HEK293 (cell line): ENCODE measurements around the gene PAIP1.

Experiments
- CTCF ChIA-PET: fragments of 350-600 bp; formaldehyde crosslinking; extraction: SDS; loops from one replicate; lab custom pipeline; 2021; ENCODE audit warnings: antibody characterized with exemption; lab: Yijun Ruan, JAX
- POLR2A ChIA-PET: fragments of 300-600 bp; formaldehyde crosslinking; extraction: SDS; loops from one replicate; lab custom pipeline; 2020; ENCODE audit warnings: antibody characterized with exemption, inconsistent platforms; lab: Yijun Ruan, JAX
- H3K27ac ChIP-seq: fragments of 200-500 bp; sonication (Bioruptor generic); 2 replicates; pipeline ENCODE4 v1.5.1; 2014; ENCODE audit warnings: low read depth, low read length, control low read depth, inconsistent platforms; ENCODE audit errors: extremely low read depth
- H3K36me3 ChIP-seq, 2 experiments: fragments of 200-500 bp in 1 of 2; sonication (Bioruptor generic) in 1 of 2; 1 replicate in 1 of 2; 2 replicates in 1 of 2; pipeline ENCODE4 v1.5.1; 2014 to 2017; ENCODE audit warnings: inconsistent platforms in 2 of 2, low read length in 2 of 2; ENCODE audit not compliant: control insufficient read depth in 2 of 2, insufficient read depth in 1 of 2
- H3K4me1 ChIP-seq: fragments of 200-500 bp; sonication (Bioruptor generic); 2 replicates; pipeline ENCODE4 v1.5.1; 2014; ENCODE audit warnings: mild to moderate bottlenecking, low read length, inconsistent platforms; ENCODE audit not compliant: control insufficient read depth, insufficient read depth
- H3K4me3 ChIP-seq: 2 replicates; pipeline ENCODE4 v1.5.1; 2011; ENCODE audit warnings: low read depth, mild to moderate bottlenecking, control low read depth, low read length, moderate library complexity
- H3K9me3 ChIP-seq: fragments of 200-500 bp; sonication (Bioruptor generic); 2 replicates; pipeline ENCODE4 v1.5.1; 2014; ENCODE audit warnings: low read depth, low read length, inconsistent platforms; ENCODE audit not compliant: control insufficient read depth, insufficient read depth
- BCL11A ChIP-seq: fragments of 450-650 bp; formaldehyde crosslinking; IDR thresholded peaks from 2 replicates; pipeline ENCODE4 v1.5.1; 2016; ENCODE audit warnings: low read depth, missing biosample characterization, missing genetic modification characterization
- MEIS1 ChIP-seq: sonication (generic); formaldehyde crosslinking; IDR thresholded peaks from 2 replicates; pipeline ENCODE4 v1.8.1; 2022; ENCODE audit warnings: missing genetic modification reagents, mild to moderate bottlenecking, borderline replicate concordance
- ZFP69B ChIP-seq: fragments of 450-650 bp; formaldehyde crosslinking; IDR thresholded peaks from 2 replicates; pipeline ENCODE4 v1.5.1; 2016; ENCODE audit warnings: missing biosample characterization, missing genetic modification characterization
- ZNF112 ChIP-seq: fragments of 450-650 bp; formaldehyde crosslinking; IDR thresholded peaks from 2 replicates; pipeline ENCODE4 v1.5.0; 2017; ENCODE audit warnings: missing biosample characterization, missing genetic modification characterization
- ZNF138 ChIP-seq: fragments of 450-650 bp; formaldehyde crosslinking; IDR thresholded peaks from 2 replicates; pipeline ENCODE4 v1.5.1; 2016; ENCODE audit warnings: missing biosample characterization, missing genetic modification characterization, borderline replicate concordance
- ZNF175 ChIP-seq: fragments of 450-650 bp; formaldehyde crosslinking; IDR thresholded peaks from 2 replicates; pipeline ENCODE4 v1.5.1; 2016; ENCODE audit warnings: missing biosample characterization, missing genetic modification characterization
- ZNF292 ChIP-seq: fragments of 450-650 bp; formaldehyde crosslinking; IDR thresholded peaks from 2 replicates; pipeline ENCODE4 v1.5.1; 2016; ENCODE audit warnings: low read depth, missing biosample characterization, missing genetic modification characterization, borderline replicate concordance
- ZNF391 ChIP-seq: fragments of 450-650 bp; formaldehyde crosslinking; IDR thresholded peaks from 2 replicates; pipeline ENCODE4 v1.5.1; 2016; ENCODE audit warnings: low read depth, missing biosample characterization, missing genetic modification characterization, borderline replicate concordance
- ZNF394 ChIP-seq: fragments of 450-650 bp; formaldehyde crosslinking; IDR thresholded peaks from 2 replicates; pipeline ENCODE4 v1.5.1; 2016; ENCODE audit warnings: missing biosample characterization, missing genetic modification characterization, mild to moderate bottlenecking, moderate library complexity, borderline replicate concordance
- ZNF521 ChIP-seq: fragments of 450-650 bp; formaldehyde crosslinking; IDR thresholded peaks from 2 replicates; pipeline ENCODE4 v1.5.1; 2017; ENCODE audit warnings: missing biosample characterization, mild to moderate bottlenecking, missing genetic modification characterization
- ZNF768 ChIP-seq: fragments of 450-650 bp; formaldehyde crosslinking; IDR thresholded peaks from 2 replicates; pipeline ENCODE4 v1.5.1; 2018; ENCODE audit warnings: missing biosample characterization, mild to moderate bottlenecking, missing genetic modification characterization
- ZNF830 ChIP-seq: fragments of 450-650 bp; IDR thresholded peaks from 2 replicates; pipeline ENCODE4 v1.5.0; 2018; ENCODE audit warnings: missing biosample characterization, missing genetic modification characterization, low read depth, mild to moderate bottlenecking, moderate library complexity
- TF ChIP-seq, protein P1 (sequence below): fragments of 450-650 bp; formaldehyde crosslinking; IDR thresholded peaks from 2 replicates; pipeline ENCODE4 v1.5.1; 2016; ENCODE audit warnings: missing biosample characterization, missing genetic modification characterization, borderline replicate concordance
- TF ChIP-seq, protein P2 (sequence below): fragments of 450-650 bp; formaldehyde crosslinking; IDR thresholded peaks from 2 replicates; pipeline ENCODE4 v1.5.1; 2016; ENCODE audit warnings: missing biosample characterization, missing genetic modification characterization
- TF ChIP-seq, protein P3 (sequence below): fragments of 450-650 bp; formaldehyde crosslinking; IDR thresholded peaks from 2 replicates; pipeline ENCODE4 v1.5.0; 2017; ENCODE audit warnings: missing biosample characterization, missing genetic modification characterization, borderline replicate concordance
- TF ChIP-seq, protein P4 (sequence below): fragments of 450-650 bp; formaldehyde crosslinking; optimal IDR thresholded peaks from 2 replicates; pipeline ENCODE3; 2016; ENCODE audit warnings: missing biosample characterization, mild to moderate bottlenecking, missing genetic modification characterization
- TF ChIP-seq, protein P5 (sequence below): IDR thresholded peaks from 2 replicates; pipeline ENCODE4 v1.6.1; 2011; ENCODE audit warnings: mild to moderate bottlenecking, low read depth, low read length, borderline replicate concordance
- TF ChIP-seq, protein P6 (sequence below): fragments of 450-650 bp; formaldehyde crosslinking; IDR thresholded peaks from 2 replicates; pipeline ENCODE4 v1.5.1; 2016; ENCODE audit warnings: missing biosample characterization, missing genetic modification characterization

Gene PAIP1

DNA sequence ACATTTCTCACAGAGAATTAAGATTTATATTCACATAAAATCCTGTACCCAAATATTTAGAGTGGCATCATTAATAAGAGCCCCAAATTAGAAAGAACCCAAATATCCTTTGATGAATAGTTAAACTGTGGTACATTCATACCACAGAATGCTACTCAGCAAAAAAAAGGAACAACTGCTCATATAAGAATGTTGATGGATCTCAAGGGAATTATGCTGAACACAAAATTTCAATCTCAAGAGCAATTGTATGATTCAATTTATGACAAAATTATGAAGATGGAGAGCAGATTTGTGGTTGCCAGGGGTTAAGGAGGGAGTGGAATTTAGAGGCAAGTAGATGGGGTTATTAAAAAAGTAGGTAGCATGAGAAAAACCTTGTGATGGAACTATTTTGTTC is 4.5 kb upstream of the PAIP1 start:
- Histone ChIP-seq H3K36me3 (no peaks in the 10 kb centered on the region), H3K4me3 (no peak overlapping the region), H3K9me3 (no peaks in the 10 kb centered on the region), H3K27ac (no peak overlapping the region), H3K4me1 (0 out of 2 replicates have a peak, but pooled peaks cover 6% of the 10 kb centered on the region)
- CTCF ChIA-PET = interaction anchor here (0.5 kb wide), 1 partner anchor 23 kb away, joined by 3 read pairs; no protein-coding TSS in a partner anchor
- TF ChIP-seq, protein P1, sequence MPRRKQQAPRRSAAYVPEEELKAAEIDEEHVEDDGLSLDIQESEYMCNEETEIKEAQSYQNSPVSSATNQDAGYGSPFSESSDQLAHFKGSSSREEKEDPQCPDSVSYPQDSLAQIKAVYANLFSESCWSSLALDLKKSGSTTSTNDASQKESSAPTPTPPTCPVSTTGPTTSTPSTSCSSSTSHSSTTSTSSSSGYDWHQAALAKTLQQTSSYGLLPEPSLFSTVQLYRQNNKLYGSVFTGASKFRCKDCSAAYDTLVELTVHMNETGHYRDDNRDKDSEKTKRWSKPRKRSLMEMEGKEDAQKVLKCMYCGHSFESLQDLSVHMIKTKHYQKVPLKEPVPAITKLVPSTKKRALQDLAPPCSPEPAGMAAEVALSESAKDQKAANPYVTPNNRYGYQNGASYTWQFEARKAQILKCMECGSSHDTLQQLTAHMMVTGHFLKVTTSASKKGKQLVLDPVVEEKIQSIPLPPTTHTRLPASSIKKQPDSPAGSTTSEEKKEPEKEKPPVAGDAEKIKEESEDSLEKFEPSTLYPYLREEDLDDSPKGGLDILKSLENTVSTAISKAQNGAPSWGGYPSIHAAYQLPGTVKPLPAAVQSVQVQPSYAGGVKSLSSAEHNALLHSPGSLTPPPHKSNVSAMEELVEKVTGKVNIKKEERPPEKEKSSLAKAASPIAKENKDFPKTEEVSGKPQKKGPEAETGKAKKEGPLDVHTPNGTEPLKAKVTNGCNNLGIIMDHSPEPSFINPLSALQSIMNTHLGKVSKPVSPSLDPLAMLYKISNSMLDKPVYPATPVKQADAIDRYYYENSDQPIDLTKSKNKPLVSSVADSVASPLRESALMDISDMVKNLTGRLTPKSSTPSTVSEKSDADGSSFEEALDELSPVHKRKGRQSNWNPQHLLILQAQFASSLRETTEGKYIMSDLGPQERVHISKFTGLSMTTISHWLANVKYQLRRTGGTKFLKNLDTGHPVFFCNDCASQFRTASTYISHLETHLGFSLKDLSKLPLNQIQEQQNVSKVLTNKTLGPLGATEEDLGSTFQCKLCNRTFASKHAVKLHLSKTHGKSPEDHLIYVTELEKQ (tag by site-specific recombination) = no peak
- no peak for TF ChIP-seq ZNF768 (tag by site-specific recombination)
- POLR2A ChIA-PET = interaction anchor here (1.1 kb wide), 1 partner anchor 11 kb away, joined by 4 read pairs; no protein-coding TSS in a partner anchor

DNA sequence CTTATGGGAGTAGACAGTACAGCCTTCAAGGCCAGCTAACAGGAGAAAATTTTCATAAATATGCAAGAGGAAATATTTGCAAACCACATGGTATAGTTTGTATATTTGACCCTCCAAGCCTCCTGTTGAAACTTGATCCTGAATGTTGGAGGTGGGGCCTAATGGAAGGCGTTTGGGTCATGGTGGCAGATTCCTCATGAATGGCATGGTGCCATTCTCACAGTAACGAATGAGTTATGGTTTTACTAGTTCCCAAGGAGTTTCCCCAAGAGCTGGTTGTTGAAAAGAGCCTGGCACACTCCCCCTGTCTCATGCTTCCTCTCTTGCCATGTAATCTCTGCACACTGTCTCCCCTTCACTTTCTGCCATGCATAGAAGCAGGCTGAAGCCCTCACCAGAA is 3.3 kb upstream of the PAIP1 start:
- ChIA-PET POLR2A (interaction anchor here (1.0 kb wide), 1 partner anchor 20 kb away, joined by 8 read pairs; no protein-coding TSS in a partner anchor), CTCF (interaction anchor here (0.6 to 0.9 kb wide), 2 partner anchors 17 to 18 kb away, joined by 3 read pairs; no protein-coding TSS in a partner anchor)
- Histone ChIP-seq H3K4me3 (no peak overlapping the region), H3K36me3 (peaks cover 2 to 3% of the 10 kb centered on the region in 2 experiments; a peak in 2 of 3 replicates), H3K27ac (no peak overlapping the region; the same call in 1 of the 2 replicates), H3K9me3 (no peaks in the 10 kb centered on the region), H3K4me1 (peaks cover 9% of the 10 kb centered on the region; the same call in 1 of the 2 replicates)
- TF ChIP-seq ZNF394 (tag by site-specific recombination) = no peak
- TF ChIP-seq, protein P2, sequence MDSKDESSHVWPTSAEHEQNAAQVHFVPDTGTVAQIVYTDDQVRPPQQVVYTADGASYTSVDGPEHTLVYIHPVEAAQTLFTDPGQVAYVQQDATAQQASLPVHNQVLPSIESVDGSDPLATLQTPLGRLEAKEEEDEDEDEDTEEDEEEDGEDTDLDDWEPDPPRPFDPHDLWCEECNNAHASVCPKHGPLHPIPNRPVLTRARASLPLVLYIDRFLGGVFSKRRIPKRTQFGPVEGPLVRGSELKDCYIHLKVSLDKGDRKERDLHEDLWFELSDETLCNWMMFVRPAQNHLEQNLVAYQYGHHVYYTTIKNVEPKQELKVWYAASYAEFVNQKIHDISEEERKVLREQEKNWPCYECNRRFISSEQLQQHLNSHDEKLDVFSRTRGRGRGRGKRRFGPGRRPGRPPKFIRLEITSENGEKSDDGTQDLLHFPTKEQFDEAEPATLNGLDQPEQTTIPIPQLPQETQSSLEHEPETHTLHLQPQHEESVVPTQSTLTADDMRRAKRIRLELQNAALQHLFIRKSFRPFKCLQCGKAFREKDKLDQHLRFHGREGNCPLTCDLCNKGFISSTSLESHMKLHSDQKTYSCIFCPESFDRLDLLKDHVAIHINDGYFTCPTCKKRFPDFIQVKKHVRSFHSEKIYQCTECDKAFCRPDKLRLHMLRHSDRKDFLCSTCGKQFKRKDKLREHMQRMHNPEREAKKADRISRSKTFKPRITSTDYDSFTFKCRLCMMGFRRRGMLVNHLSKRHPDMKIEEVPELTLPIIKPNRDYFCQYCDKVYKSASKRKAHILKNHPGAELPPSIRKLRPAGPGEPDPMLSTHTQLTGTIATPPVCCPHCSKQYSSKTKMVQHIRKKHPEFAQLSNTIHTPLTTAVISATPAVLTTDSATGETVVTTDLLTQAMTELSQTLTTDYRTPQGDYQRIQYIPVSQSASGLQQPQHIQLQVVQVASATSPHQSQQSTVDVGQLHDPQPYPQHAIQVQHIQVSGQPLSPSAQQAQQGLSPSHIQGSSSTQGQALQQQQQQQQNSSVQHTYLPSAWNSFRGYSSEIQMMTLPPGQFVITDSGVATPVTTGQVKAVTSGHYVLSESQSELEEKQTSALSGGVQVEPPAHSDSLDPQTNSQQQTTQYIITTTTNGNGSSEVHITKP = 0 out of 2 replicates have a peak, but pooled peaks have one; percentile 23
- TF ChIP-seq, protein P3, sequence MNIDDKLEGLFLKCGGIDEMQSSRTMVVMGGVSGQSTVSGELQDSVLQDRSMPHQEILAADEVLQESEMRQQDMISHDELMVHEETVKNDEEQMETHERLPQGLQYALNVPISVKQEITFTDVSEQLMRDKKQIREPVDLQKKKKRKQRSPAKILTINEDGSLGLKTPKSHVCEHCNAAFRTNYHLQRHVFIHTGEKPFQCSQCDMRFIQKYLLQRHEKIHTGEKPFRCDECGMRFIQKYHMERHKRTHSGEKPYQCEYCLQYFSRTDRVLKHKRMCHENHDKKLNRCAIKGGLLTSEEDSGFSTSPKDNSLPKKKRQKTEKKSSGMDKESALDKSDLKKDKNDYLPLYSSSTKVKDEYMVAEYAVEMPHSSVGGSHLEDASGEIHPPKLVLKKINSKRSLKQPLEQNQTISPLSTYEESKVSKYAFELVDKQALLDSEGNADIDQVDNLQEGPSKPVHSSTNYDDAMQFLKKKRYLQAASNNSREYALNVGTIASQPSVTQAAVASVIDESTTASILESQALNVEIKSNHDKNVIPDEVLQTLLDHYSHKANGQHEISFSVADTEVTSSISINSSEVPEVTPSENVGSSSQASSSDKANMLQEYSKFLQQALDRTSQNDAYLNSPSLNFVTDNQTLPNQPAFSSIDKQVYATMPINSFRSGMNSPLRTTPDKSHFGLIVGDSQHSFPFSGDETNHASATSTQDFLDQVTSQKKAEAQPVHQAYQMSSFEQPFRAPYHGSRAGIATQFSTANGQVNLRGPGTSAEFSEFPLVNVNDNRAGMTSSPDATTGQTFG (tag by site-specific recombination) = no peak
- TF ChIP-seq, protein P4, sequence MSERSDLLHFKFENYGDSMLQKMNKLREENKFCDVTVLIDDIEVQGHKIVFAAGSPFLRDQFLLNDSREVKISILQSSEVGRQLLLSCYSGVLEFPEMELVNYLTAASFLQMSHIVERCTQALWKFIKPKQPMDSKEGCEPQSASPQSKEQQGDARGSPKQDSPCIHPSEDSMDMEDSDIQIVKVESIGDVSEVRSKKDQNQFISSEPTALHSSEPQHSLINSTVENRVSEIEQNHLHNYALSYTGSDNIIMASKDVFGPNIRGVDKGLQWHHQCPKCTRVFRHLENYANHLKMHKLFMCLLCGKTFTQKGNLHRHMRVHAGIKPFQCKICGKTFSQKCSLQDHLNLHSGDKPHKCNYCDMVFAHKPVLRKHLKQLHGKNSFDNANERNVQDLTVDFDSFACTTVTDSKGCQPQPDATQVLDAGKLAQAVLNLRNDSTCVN (tag by site-specific recombination) = no peak
- TF ChIP-seq BCL11A (tag by site-specific recombination) = no peak
- no peak for TF ChIP-seq ZNF138 (tag by site-specific recombination)
- no peak for TF ChIP-seq ZNF175
- no peak for TF ChIP-seq ZNF292 (tag by site-specific recombination)
- TF ChIP-seq, protein P5, sequence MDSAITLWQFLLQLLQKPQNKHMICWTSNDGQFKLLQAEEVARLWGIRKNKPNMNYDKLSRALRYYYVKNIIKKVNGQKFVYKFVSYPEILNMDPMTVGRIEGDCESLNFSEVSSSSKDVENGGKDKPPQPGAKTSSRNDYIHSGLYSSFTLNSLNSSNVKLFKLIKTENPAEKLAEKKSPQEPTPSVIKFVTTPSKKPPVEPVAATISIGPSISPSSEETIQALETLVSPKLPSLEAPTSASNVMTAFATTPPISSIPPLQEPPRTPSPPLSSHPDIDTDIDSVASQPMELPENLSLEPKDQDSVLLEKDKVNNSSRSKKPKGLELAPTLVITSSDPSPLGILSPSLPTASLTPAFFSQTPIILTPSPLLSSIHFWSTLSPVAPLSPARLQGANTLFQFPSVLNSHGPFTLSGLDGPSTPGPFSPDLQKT = no peak
- TF ChIP-seq ZFP69B = no peak
- TF ChIP-seq, protein P6, sequence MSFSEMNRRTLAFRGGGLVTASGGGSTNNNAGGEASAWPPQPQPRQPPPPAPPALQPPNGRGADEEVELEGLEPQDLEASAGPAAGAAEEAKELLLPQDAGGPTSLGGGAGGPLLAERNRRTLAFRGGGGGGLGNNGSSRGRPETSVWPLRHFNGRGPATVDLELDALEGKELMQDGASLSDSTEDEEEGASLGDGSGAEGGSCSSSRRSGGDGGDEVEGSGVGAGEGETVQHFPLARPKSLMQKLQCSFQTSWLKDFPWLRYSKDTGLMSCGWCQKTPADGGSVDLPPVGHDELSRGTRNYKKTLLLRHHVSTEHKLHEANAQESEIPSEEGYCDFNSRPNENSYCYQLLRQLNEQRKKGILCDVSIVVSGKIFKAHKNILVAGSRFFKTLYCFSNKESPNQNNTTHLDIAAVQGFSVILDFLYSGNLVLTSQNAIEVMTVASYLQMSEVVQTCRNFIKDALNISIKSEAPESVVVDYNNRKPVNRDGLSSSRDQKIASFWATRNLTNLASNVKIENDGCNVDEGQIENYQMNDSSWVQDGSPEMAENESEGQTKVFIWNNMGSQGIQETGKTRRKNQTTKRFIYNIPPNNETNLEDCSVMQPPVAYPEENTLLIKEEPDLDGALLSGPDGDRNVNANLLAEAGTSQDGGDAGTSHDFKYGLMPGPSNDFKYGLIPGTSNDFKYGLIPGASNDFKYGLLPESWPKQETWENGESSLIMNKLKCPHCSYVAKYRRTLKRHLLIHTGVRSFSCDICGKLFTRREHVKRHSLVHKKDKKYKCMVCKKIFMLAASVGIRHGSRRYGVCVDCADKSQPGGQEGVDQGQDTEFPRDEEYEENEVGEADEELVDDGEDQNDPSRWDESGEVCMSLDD (tag by site-specific recombination) = no peak
- TF ChIP-seq ZNF521 (tag by site-specific recombination) = no peak
- no peak for TF ChIP-seq ZNF391 (tag by site-specific recombination)
- TF ChIP-seq ZNF830 (tag by site-specific recombination) = no peak
- no peak for TF ChIP-seq MEIS1
- no peak for TF ChIP-seq ZNF112 (tag by site-specific recombination)
